ENCODE measurements around the gene LRCH3. TPM values are rescaled to one million over a fixed set of nuclear protein-coding genes. Genes with fewer than 3 reads are reported as not detected.

LRCH3 gene
- total RNA-seq, 4 donors from 2014 or later, result 15.0 to 197 (median 23.2) TPM

- Histone ChIP-seq H3K27ac (no peak overlapping the region), H3K4me1 (peaks cover 0 to 34% (median 17%) of the 10 kb centered on the region in 3 donors), H3K27me3 (no peaks in the 10 kb centered on the region), H3K9me3 (no peaks in the 10 kb centered on the region), H3K4me3 (no peak overlapping the region), H3K36me3 (no peaks in the 10 kb centered on the region)
- intact Hi-C loops (cut with DNase I), result no loop called here
- 77 to 92% methylated on average over 4 of the region's 4 CpGs for WGBS, 2 donors
- TF ChIP-seq POLR2A (IDR thresholded peaks at IDR 0.05), result no peak
- TF ChIP-seq, protein P1, sequence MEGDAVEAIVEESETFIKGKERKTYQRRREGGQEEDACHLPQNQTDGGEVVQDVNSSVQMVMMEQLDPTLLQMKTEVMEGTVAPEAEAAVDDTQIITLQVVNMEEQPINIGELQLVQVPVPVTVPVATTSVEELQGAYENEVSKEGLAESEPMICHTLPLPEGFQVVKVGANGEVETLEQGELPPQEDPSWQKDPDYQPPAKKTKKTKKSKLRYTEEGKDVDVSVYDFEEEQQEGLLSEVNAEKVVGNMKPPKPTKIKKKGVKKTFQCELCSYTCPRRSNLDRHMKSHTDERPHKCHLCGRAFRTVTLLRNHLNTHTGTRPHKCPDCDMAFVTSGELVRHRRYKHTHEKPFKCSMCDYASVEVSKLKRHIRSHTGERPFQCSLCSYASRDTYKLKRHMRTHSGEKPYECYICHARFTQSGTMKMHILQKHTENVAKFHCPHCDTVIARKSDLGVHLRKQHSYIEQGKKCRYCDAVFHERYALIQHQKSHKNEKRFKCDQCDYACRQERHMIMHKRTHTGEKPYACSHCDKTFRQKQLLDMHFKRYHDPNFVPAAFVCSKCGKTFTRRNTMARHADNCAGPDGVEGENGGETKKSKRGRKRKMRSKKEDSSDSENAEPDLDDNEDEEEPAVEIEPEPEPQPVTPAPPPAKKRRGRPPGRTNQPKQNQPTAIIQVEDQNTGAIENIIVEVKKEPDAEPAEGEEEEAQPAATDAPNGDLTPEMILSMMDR (IDR thresholded peaks at IDR 0.05), result no peak
- no peak for DNase-seq
Measured at GRCh38 chr3:197804511-197804910, 13.5 kb downstream of the LRCH3 start.

GRCh38 chr3:197807969-197808587, 17.0 kb downstream of the LRCH3 start:
- Histone ChIP-seq H3K4me3 (no peak overlapping the region), H3K27me3 (no peaks in the 10 kb centered on the region), H3K27ac (peak overlapping the region in 3 of 4 donors; percentile 53 to 62 (median 60)), H3K36me3 (no peaks in the 10 kb centered on the region), H3K9me3 (no peaks in the 10 kb centered on the region), H3K4me1 (peaks cover 0 to 32% (median 16%) of the 10 kb centered on the region in 3 donors)
- 77 to 94% methylated on average over 4 of the region's 4 CpGs for WGBS, 2 donors
- intact Hi-C loops (cut with DNase I), result no loop called here
- TF ChIP-seq, protein P1 (IDR thresholded peaks at IDR 0.05), result no peak
- no peak for TF ChIP-seq POLR2A (IDR thresholded peaks at IDR 0.05)
- DNase-seq, result no peak

GRCh38 chr3:197809356-197810020, 18.4 kb downstream of the LRCH3 start:
- no peak overlapping the region for H3K4me3 ChIP-seq
- 40 to 45% methylated on average over 2 of the region's 2 CpGs for WGBS, 2 donors
- intact Hi-C loops (cut with DNase I), result no loop called here
- TF ChIP-seq, protein P1 (IDR thresholded peaks at IDR 0.05), result no peak
- no peak for TF ChIP-seq POLR2A (IDR thresholded peaks at IDR 0.05)
- DNase-seq, result no peak
- H3K27me3 ChIP-seq, result no peaks in the 10 kb centered on the region
- no peaks in the 10 kb centered on the region for H3K36me3 ChIP-seq
- H3K27ac ChIP-seq, result peak overlapping the region in 2 of 4 donors; percentile 53 to 62
- H3K4me1 ChIP-seq, result peaks cover 0 to 32% (median 16%) of the 10 kb centered on the region in 3 donors
- H3K9me3 ChIP-seq, result no peaks in the 10 kb centered on the region

DNA sequence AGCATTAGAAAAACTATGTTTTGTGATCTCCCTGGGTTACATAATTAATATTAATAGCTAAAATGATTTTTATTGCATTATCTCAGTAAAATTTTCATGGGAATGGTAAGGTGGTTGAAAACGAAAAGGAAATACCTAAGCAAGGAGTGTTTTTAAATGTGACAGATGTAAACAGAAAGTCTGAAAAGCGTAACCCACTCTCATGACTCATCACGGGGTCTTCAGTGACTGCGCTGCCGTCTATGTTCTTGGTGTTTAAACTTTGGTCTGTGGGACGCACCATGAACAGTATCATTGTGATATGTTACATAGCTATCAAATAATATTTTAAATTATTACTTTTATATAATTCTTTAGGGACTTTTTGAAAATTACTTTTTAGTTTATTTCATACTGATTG, 19.8 kb downstream of the LRCH3 start:
- TF ChIP-seq, protein P1 (IDR thresholded peaks at IDR 0.05), result no peak
- no peak for TF ChIP-seq POLR2A (IDR thresholded peaks at IDR 0.05)
- Histone ChIP-seq H3K27ac (peak overlapping the region in 2 of 4 donors; percentile 3 to 55), H3K4me3 (no peak overlapping the region), H3K27me3 (no peaks in the 10 kb centered on the region), H3K9me3 (no peaks in the 10 kb centered on the region), H3K36me3 (no peaks in the 10 kb centered on the region), H3K4me1 (peaks cover 0 to 37% (median 16%) of the 10 kb centered on the region in 3 donors)
- intact Hi-C loops (cut with DNase I), result no loop called here
- no peak for DNase-seq
- 89 to 90% methylated on average over 6 of the region's 6 CpGs for WGBS, 2 donors

- peak overlapping the region in 3 of 4 donors; percentile 11 to 55 (median 45) for H3K27ac ChIP-seq
- H3K9me3 ChIP-seq, result no peaks in the 10 kb centered on the region
- TF ChIP-seq, protein P1 (IDR thresholded peaks at IDR 0.05), result no peak
- no peak for TF ChIP-seq POLR2A (IDR thresholded peaks at IDR 0.05)
- no peak overlapping the region for H3K4me3 ChIP-seq
- H3K27me3 ChIP-seq, result no peaks in the 10 kb centered on the region
- no peak for DNase-seq
- H3K36me3 ChIP-seq, result peaks cover 0 to 4% (median 0%) of the 10 kb centered on the region in 3 donors
- 81 to 85% methylated on average over 3 of the region's 3 CpGs for WGBS, 2 donors
- intact Hi-C loops (cut with DNase I), result no loop called here
- peaks cover 0 to 37% (median 16%) of the 10 kb centered on the region in 3 donors for H3K4me1 ChIP-seq
Measured at GRCh38 chr3:197811343-197811742, 20.3 kb downstream of the LRCH3 start.
